Osteocyte (in vitro differentiated cells): ENCODE measurements around the gene KIRREL3. TPM values are rescaled to one million over a fixed set of nuclear protein-coding genes. Genes with fewer than 3 reads are reported as not detected.

ENCODE experiments used
- DNase-seq: peaks from one replicate; pipeline ENCODE4 v3.0.0; 2021; ENCODE audit warnings: mixed read lengths; ENCODE audit not compliant: unreplicated experiment; ENCODE audit errors: extremely low spot score
- H3K27ac Mint-ChIP-seq: one replicate; pipeline ENCODE4 v1.8.0; 2021; ENCODE audit warnings: mild to moderate bottlenecking, mixed read lengths; ENCODE audit not compliant: unreplicated experiment
- H3K27me3 Mint-ChIP-seq: one replicate; pipeline ENCODE4 v1.8.0; 2021; ENCODE audit warnings: mixed read lengths; ENCODE audit not compliant: unreplicated experiment
- H3K36me3 Mint-ChIP-seq: one replicate; pipeline ENCODE4 v1.8.0; 2021; ENCODE audit warnings: mixed read lengths; ENCODE audit not compliant: unreplicated experiment
- H3K4me1 Mint-ChIP-seq: one replicate; pipeline ENCODE4 v1.8.0; 2021; ENCODE audit warnings: mixed read lengths; ENCODE audit not compliant: unreplicated experiment
- H3K4me3 Mint-ChIP-seq: one replicate; pipeline ENCODE4 v1.8.0; 2021; ENCODE audit warnings: mild to moderate bottlenecking, moderate library complexity, mixed read lengths; ENCODE audit not compliant: unreplicated experiment
- H3K9me3 Mint-ChIP-seq: one replicate; pipeline ENCODE4 v1.8.0; 2021; ENCODE audit warnings: mixed read lengths; ENCODE audit not compliant: unreplicated experiment
- total RNA-seq: library from RNA; stranded (reverse); gene quantifications from 2 replicates; pipeline ENCODE4 v1.2.1, GENCODE V29; 2021
- TF ChIP-seq, protein P1 (sequence below): fragments of 200-600 bp; sonication (generic); IDR thresholded peaks from 2 replicates; pipeline ENCODE4 v1.5.0; 2021; ENCODE audit warnings: antibody characterized with exemption, mild to moderate bottlenecking, moderate library complexity

Gene KIRREL3
- total RNA-seq, 1 donor from 2014 or later, result 1.2 TPM

DNA sequence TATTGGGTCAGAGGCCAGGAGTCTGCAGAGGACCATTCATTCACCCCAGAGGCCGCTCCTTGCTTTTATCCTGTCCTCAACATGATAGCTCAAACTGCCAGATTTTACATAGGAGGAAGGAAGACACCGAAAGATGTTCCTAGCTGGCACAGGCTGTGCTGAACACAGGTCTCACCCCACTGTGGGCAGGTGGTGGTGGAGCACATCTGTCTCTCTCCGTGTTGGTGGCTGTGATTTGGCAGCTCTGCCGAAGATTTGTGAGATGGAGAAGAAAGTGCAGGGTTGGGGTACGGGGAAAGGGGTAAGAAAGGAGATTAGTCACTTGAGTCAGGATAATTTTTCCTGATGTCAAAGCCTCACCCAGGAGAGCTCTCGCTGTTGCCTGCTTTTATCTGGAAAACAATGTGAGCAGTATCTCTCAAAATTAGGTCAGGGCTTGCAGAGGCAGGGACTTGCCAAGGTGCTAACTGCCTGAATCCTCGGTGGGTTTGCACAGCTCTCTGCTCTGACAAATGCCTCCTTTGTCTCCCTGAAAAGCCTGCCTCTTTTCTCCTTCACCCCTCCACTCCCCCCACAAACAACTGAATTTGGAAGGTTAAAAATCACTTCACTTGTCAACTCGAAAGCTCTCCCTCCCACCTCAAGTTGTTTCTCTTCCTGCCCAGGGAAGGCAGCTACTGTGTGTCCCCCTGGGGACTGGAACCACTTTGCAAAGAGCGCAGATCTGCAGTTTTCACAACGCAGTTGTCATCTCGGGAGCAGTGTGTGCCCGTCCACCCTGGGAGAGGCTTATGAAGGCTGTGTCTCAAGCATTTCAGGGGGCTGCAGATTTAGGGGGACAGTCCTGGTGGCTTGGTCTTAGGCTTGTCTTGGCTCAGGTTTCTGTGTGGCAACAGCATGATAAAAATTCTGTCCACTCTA, 345.4 kb downstream of the KIRREL3 start:
- Mint-ChIP-seq H3K27ac (peak overlapping the region; percentile 24), H3K36me3 (no peaks in the 10 kb centered on the region), H3K9me3 (no peaks in the 10 kb centered on the region), H3K4me1 (peaks cover 13% of the 10 kb centered on the region), H3K27me3 (no peaks in the 10 kb centered on the region), H3K4me3 (no peak overlapping the region)
- TF ChIP-seq, protein P1, sequence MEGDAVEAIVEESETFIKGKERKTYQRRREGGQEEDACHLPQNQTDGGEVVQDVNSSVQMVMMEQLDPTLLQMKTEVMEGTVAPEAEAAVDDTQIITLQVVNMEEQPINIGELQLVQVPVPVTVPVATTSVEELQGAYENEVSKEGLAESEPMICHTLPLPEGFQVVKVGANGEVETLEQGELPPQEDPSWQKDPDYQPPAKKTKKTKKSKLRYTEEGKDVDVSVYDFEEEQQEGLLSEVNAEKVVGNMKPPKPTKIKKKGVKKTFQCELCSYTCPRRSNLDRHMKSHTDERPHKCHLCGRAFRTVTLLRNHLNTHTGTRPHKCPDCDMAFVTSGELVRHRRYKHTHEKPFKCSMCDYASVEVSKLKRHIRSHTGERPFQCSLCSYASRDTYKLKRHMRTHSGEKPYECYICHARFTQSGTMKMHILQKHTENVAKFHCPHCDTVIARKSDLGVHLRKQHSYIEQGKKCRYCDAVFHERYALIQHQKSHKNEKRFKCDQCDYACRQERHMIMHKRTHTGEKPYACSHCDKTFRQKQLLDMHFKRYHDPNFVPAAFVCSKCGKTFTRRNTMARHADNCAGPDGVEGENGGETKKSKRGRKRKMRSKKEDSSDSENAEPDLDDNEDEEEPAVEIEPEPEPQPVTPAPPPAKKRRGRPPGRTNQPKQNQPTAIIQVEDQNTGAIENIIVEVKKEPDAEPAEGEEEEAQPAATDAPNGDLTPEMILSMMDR, result no peak
- no peak for DNase-seq

DNA sequence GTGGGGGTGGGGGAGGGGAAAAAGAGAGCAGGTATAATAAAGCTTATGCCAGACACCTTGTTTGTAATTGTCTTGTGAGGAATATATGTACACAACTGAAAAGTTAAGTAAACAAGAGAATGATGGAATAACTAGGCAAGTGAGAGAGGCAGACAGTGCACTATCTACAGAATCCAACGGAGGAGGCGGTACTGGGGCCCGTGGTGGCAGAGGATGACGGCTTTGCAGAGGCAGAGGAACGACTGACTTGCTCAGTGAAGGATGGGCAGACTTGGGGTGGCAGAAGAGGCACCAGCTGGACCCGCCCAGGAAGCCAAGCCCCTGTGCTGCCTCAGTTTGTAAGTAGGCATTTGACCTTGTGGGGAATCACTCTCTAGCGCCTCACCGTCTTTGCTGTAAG, 347.5 kb downstream of the KIRREL3 start:
- TF ChIP-seq, protein P1, result no peak
- H3K4me1 Mint-ChIP-seq, result peaks cover 18% of the 10 kb centered on the region
- DNase-seq, result no peak
- H3K4me3 Mint-ChIP-seq, result no peak overlapping the region
- no peaks in the 10 kb centered on the region for H3K36me3 Mint-ChIP-seq
- H3K9me3 Mint-ChIP-seq, result no peaks in the 10 kb centered on the region
- no peak overlapping the region for H3K27ac Mint-ChIP-seq
- no peaks in the 10 kb centered on the region for H3K27me3 Mint-ChIP-seq

DNA sequence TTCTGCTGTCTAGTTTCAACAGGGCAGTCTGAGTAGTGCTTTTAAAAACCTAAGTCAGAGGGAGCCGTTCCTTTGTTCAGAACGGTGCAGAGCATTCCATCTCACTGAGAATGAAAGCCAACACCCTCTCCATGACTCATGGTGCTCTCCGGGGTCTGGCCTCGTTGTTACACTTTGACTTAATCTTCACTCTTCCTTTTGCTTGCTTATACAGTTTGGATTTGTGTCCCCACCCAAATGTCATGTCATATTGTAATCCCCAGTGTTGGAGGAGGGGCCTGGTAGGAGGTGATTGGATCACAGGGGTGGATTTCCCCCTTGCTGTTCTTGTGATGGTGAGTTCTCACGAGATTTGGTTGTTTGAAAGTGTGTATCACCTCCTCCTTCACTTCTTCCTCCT, 352.8 kb downstream of the KIRREL3 start:
- TF ChIP-seq, protein P1, result no peak
- Mint-ChIP-seq H3K36me3 (no peaks in the 10 kb centered on the region), H3K4me1 (peaks cover 20% of the 10 kb centered on the region), H3K27ac (peak overlapping the region; percentile 64), H3K9me3 (no peaks in the 10 kb centered on the region), H3K4me3 (no peak overlapping the region), H3K27me3 (no peaks in the 10 kb centered on the region)
- no peak for DNase-seq

DNA sequence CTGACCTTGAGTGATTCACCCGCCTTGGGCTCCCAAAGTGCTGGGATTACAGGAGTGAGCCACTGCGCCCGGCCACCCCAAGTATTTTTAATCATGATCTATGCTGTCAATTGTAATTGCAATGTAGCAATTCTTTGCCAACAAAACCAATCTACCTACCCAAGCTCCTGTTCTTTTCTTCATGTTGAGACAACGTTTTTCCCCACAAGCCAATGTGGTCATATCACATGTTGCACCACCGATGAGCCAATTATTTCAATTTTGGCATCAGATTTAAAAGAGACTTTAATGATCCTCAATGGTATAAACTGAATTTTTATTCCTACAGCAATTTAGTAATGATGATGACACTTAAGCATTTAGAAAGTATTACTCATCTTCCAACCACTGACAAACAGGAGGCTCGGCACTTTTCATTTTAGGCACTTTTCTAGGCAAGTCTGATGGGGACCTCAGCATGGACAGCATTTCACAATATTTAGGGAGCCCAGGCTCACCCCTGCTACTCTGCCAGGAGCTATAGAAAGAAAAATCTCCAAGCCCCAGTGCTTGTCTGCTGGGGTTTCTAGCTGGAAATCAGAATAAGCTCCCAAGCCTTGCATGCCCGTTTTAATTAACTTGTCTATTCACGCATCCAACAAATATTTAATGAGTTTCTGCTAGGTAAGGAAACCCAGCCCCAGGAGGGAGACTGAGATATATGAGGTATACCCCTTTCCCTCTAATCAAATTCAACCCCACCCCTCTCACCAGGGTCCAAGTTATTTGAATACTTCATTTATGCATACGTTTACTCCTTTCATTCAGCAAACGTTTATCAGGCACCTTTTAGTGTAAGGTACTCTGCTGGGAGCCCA, 353.6 kb downstream of the KIRREL3 start:
- no peak overlapping the region for H3K4me3 Mint-ChIP-seq

More for the DNA sequence above, 353.6 kb downstream of the KIRREL3 start:
- no peaks in the 10 kb centered on the region for H3K36me3 Mint-ChIP-seq
- peak overlapping the region; percentile 64 for H3K27ac Mint-ChIP-seq
- peaks cover 20% of the 10 kb centered on the region for H3K4me1 Mint-ChIP-seq
- DNase-seq, result no peak
- no peaks in the 10 kb centered on the region for H3K9me3 Mint-ChIP-seq
- TF ChIP-seq, protein P1, result no peak
- no peaks in the 10 kb centered on the region for H3K27me3 Mint-ChIP-seq
